CD4-positive, alpha-beta T cell treated with Interleukin-2 at 100 ng/mL for 4 hours (primary cell): ENCODE results near the gene MTFMT.
"Not testable (repeated sequence)": the region's sequence is repeated elsewhere in the genome, so short reads cannot be mapped to it uniquely, and the experiment has no call there.

Experiments used
- DNase-seq: peaks from one replicate; pipeline ENCODE4 v3.0.0-alpha.2; 2020; ENCODE audit warnings: low spot score

MTFMT gene

GRCh38 chr15:65060641-65061397 is 31.4 kb upstream of the MTFMT start:
- no peak for DNase-seq

GRCh38 chr15:65059931-65060596 is 30.6 kb upstream of the MTFMT start:
- no peak for DNase-seq

- no peak for DNase-seq
Measured at GRCh38 chr15:65059369-65059750, 29.9 kb upstream of the MTFMT start.

- DNase-seq: no peak
Measured at GRCh38 chr15:65058394-65059368, 29.2 kb upstream of the MTFMT start.

- no peak for DNase-seq
Measured at GRCh38 chr15:65057549-65057940, 28.1 kb upstream of the MTFMT start.

- DNase-seq: no peak
Measured at GRCh38 chr15:65056868-65057548, 27.6 kb upstream of the MTFMT start.

- DNase-seq: no peak
Measured at GRCh38 chr15:65056106-65056505, 26.7 kb upstream of the MTFMT start.

- DNase-seq: no peak
Measured at GRCh38 chr15:65055201-65055870, 25.9 kb upstream of the MTFMT start.

- DNase-seq: peak; percentile 45
Measured at GRCh38 chr15:65054333-65055200, 25.1 kb upstream of the MTFMT start.

GRCh38 chr15:65052956-65053355 is 23.5 kb upstream of the MTFMT start:
- DNase-seq: no peak

GRCh38 chr15:65051266-65051665 is 21.8 kb upstream of the MTFMT start:
- no peak for DNase-seq

GRCh38 chr15:65050270-65050669 is 20.8 kb upstream of the MTFMT start:
- DNase-seq: no peak

- DNase-seq: peak; percentile 86
Measured at GRCh38 chr15:65049418-65049840, 20.0 kb upstream of the MTFMT start.

- no peak for DNase-seq
Measured at GRCh38 chr15:65048241-65048640, 18.8 kb upstream of the MTFMT start.

GRCh38 chr15:65044724-65045481 is 15.5 kb upstream of the MTFMT start, which contains the start of gene SLC51B:
Gene SLC51B, plus strand, starts transcription at chr15:65045387. Its CDS starts 4,618 bp downstream, at chr15:65050005.
- no peak for DNase-seq

- DNase-seq: not testable (repeated sequence)
Measured at GRCh38 chr15:65044218-65044617, 14.8 kb upstream of the MTFMT start.

GRCh38 chr15:65042776-65043327 is 13.4 kb upstream of the MTFMT start:
- DNase-seq: no peak

GRCh38 chr15:65041787-65042186 is 12.3 kb upstream of the MTFMT start:
- no peak for DNase-seq

GRCh38 chr15:65040461-65040860 is 11.0 kb upstream of the MTFMT start:
- no peak for DNase-seq
